HG02885 (cell line): ENCODE data around the gene ACSL1.

ENCODE experiments used
- ATAC-seq: cut with Tn5 transposase; IDR thresholded peaks from one replicate; pipeline ENCODE4 v1.9.1; 2021; ENCODE audit warnings: mild to moderate bottlenecking; ENCODE audit not compliant: unreplicated experiment, poor library complexity

The ACSL1 gene

DNA sequence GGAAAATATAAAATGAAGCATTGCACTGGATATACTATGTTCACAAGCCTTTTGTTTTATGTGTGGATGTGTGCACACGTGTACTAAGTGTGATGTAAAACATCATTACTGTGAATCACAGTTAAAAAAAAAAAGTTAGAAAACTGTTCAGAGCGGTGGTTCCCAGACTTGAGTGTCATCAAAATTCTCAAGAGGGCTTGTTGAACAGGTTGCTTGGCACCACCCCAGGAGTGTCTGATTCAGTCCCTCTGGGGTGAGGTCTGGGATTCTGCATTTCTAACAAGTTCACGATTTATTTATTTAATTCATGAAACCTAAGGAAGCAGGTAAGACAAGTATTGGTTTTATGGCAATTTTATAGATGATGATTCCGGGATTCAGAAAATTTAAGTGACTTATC lies 93.6 kb downstream of the ACSL1 start:
- no peak for ATAC-seq

DNA sequence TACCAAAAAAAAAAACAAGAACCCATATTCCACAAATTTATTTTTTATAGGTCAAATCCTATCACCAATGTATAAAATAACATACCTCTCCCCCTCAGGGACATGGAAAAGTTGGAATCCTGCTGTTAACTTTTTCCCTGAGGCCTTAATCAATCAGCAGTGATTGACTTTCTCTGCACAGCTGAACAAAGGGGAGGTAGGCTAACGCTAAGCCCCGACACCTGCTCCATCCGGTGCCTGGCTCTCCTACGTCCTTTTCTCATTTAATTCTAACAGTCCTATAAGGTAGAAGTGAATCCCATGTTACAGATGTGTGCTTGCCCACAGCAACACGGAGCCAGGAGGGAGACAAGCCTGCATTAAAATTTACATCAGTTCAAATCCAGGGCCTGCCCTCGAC lies 94.7 kb downstream of the ACSL1 start:
- ATAC-seq = no peak

DNA sequence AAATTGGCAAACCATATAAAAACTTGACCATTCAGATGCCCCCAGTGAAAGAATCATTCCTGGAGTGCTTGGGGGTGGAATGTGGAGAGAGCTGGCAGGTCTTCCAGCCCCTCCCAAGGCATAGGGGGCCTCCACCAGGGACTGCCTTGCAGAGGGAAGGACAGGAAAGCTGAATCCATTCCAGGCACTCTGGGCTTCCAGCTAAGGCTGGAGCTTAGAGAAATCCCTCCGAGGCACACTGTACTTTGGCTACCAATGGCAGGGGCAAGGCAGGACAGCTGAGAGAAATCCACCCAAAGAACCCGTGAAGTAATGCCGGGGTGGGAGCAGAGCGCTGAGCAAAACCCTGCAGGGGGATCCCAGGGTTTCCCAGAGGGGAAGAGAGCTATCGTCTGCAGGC lies 95.8 kb downstream of the ACSL1 start:
- ATAC-seq = no peak

DNA sequence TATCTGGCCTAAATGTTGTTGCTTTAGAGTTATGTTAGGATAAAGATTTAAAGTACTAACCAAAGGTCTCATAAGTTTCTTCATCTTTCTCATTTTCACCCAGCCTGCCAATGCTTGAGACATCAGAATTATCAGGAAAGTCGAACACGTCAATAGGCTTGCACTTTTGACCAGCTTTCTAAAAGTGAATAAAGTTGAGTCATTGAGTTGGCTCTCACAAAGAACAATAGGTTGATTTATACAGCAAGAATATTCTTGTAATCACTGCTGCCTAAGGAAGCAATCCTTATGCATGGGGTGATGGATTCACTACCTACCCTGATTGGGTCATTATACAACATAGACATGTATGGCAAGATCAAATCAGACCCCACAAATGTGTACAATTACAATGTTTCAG lies 96.9 kb downstream of the ACSL1 start:
- no peak for ATAC-seq

DNA sequence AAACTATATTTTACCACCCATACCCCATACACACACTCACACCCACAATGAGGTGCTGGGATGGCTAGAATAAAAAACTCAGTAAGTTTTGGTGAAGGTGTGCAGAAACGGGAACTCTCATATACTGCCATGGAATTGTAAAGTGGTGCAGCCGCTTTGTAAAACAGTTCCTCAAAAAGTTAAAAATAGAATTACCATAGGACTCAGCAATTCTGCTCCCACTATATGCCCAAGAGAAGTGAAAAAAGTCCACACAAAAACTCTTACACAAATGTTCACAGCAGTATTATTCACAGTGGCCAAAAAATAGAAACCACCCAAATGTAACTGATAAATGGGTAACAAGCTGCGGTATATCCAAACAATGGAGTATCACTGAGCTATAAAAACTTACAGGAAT lies 98.3 kb downstream of the ACSL1 start:
- no peak for ATAC-seq

DNA sequence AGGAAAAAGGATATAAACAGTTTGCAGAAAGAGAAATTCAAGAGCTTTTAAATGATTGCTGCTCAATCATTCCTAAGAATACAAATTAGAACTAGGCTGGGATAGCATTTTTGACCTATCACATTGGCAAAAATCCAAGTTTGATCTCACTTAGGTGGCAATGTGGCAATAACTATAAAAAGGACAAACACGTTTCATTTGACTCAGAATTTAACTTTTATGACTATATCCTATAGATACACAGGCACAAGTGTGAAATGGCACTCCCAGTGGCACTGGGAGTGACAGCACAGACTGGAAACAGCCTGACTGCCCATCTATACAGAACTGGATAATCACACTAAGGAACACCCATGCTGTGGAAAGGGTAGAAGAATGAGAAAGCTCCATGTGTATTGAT lies 103.0 kb downstream of the ACSL1 start:
- ATAC-seq = no peak

DNA sequence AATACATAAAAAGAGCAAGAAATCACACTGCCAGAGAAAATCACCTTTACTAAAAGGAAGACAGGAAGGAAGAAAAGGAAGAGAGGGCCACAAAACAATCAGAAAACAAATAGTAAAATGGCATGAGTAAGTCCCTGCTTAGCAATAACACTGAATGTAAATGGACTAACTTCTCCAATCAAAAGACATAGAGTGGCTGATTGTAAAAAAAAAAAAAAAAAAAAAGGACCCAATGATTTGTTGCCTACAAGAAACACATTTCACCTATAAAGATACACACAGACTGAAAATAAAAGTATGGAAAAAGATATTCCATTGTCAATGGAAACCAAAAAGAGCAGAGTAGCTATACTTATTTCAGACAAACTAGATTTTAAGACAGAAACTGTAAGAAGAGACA lies 104.5 kb downstream of the ACSL1 start:
- ATAC-seq = no peak

DNA sequence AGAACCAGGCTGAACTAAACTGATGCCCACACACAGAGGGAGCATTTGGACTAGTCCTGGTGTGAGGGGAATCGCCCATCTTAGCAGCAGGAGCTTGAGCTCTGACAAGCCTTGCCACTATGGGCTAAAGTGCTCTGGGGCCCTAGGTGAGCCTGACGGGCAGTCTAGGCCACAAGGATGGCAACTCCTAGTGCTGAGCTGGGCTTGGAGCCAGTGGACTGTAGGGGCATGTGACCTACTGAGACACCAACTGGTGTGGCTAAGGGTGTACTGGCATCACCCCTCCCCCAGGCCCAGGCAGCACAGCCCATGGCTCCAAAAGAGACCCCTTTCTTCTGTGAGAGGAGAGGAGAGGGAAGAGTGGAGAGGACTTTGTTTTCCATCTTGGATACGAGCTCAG lies 106.4 kb downstream of the ACSL1 start:
- no peak for ATAC-seq

DNA sequence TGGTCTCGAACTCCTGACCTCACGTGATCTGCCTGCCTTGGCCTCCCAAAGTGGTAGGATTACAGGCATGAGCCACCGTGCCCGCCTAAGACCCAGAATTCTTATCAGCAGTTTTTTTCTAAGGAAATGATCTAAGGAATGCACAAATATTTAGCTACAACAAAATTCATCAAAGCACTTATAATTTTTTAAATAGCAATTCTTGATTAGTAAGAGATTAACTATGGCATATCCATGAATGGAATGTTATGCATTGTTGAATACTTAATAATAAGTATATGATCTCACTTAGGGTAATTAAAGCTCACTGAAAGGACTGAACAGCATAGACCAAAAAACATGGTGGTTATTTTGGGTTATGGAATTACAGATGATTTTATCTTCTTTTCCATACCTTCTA lies 110.2 kb downstream of the ACSL1 start:
- no peak for ATAC-seq

DNA sequence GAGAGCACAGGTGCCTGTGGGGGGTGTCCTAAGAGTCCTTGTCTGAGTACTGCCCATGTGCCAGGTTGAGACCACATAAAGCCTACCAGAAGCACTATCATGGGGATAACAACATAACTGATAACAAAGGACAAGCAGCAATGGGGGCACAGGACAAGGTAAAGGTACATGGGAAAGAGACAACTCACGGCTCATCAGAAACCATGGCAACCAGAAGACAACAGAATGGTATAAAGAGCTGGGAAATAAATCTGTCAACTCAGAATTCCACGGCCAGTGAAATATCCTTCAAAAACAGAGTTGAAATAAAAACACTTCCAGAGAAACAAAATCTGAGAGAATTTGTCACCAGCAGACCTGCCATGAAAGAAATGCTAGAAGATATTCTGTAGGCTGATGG lies 111.9 kb downstream of the ACSL1 start:
- no peak for ATAC-seq

DNA sequence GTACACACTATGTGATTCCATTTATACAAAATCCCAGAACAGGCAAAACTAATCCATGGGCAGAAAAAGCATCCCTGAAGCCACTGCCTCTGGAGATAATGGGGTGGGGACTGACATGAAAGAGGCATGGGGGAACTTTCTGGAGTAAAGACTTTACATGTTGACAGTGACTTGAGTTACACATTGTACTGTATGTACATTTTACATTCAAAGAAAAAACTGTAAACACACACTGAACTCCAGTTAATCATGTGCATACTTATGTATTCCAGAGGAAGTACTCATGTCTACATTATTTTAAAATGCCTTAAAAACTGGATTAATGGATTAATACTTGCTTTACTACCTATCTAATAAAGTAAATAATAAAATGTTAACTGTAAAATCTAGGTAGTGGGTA lies 113.4 kb downstream of the ACSL1 start:
- ATAC-seq = no peak

DNA sequence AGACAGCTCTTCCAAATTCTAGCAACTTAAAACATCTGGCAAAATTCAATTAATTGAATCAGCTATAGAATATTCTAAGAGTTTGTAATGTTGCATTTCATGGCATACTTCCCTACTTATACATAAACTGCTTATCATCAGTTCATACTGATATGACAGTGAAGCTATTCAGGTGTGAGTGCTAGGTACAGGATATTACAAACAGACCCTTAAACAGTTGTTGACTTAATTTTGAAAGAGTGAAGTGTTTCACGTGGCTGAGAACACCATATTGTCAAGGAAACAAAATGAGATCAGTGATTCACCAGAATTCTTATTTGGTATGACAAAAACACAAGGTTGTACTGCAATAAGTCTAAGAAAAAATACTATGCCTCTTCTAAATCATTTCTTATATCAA lies 119.3 kb downstream of the ACSL1 start:
- no peak for ATAC-seq

DNA sequence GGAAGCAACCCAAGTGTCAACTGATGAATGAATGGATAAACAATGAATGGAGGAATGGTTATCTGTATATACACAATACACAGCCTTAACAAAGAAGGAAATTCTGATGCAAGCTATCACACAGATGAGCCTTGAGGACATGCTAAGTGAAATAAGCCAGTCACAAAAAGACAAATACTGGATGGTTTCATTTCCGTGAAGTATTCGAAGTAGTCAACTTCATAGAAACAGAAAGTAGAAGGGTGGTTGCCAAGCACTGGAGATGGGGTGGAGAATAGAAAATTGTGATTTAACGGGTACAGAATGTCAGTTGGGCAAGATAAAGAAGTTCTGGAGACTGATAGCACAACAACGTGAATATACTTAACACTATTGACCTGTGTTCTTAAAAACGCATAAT lies 120.1 kb downstream of the ACSL1 start:
- peak; percentile 59 for ATAC-seq
